ENCODE measurements around the gene SINHCAF.

GRCh38 chr12:31288381-31288780, 37.6 kb downstream of the SINHCAF start:
- TF ChIP-seq CTCF (IDR thresholded peaks at IDR 0.05; ENCODE audit: low read length) (no peak), EZH2 (IDR thresholded peaks at IDR 0.05; ENCODE audit: borderline replicate concordance, low read length) (no peak)
